Stimulated activated CD8-positive, alpha-beta memory T cell treated with anti-CD3 and anti-CD28 coated beads, Interleukin-15, amount 100 ng/mL, for 1 hour (primary cell): ENCODE measurements around the gene DDIT3.
"Not testable (repeated sequence)": the region's sequence is repeated elsewhere in the genome, so short reads cannot be mapped to it uniquely, and the experiment has no call there.

Experiments
- DNase-seq: peaks from one replicate; pipeline ENCODE4 v3.0.0-alpha.2; 2020; ENCODE audit warnings: low read depth

DDIT3 gene

GRCh38 chr12:57513266-57513665 is 7.0 kb downstream of the DDIT3 start:
- DNase-seq: no peak

DNA sequence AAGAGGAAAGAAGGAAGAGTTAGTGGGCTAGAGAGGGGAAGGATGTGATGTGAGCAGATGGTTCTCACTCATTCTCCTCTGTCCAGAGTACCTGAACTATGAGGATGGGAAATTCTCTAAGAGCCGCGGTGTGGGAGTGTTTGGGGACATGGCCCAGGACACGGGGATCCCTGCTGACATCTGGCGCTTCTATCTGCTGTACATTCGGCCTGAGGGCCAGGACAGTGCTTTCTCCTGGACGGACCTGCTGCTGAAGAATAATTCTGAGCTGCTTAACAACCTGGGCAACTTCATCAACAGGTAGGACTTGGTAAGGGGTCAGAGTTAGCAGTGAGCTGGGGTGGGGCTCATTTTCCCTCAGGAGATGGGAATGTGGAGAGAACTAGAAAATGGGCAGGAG is 7.6 kb downstream of the DDIT3 start:
- no peak for DNase-seq

DNA sequence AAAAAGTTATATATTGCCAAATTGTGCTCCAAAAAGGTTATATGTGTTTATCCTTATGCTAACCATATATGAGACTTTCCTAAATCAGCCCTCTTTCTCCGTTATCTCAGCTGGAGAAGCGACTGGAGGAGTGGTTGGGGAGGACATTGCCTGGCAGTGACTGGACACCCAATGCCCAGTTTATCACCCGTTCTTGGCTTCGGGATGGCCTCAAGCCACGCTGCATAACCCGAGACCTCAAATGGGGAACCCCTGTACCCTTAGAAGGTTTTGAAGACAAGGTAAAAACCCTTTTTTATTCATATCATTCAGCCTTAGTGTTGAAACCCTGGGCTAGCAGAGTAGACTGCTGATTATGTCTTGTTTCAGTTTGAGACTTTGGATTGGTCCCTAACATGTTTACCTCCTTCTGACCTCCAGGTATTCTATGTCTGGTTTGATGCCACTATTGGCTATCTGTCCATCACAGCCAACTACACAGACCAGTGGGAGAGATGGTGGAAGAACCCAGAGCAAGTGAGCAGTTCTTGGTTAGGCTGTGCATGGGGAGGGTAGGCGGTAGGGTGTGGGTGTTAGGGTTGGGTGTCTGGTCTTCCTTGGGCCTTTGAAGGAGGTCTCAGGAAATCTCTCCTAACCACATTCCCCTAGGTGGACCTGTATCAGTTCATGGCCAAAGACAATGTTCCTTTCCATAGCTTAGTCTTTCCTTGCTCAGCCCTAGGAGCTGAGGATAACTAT is 8.6 kb downstream of the DDIT3 start:
- DNase-seq: no peak

GRCh38 chr12:57511161-57511560 is 9.2 kb downstream of the DDIT3 start:
- no peak for DNase-seq

- not testable (repeated sequence) for DNase-seq
Observed at GRCh38 chr12:57507796-57508195, 12.5 kb downstream of the DDIT3 start.

DNA sequence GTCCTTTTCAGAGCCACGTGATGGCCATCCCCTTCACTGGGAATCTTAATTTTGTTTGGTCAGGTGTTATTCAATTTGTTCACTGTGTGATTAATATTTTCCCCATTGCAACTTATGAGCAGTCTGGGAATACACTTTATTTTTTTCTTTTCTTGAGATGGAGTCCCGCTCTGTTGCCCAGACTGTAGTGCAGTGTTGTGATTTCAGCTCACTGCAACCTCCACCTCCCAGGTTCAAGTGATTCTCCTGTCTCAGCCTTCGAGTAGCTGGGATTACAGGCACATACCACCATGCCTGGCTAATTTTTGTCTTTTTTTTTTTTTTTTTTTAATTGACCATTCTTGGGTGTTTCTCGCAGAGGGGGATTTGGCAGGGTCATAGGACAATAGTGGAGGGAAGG is 13.8 kb downstream of the DDIT3 start:
- DNase-seq: not testable (repeated sequence)

DNA sequence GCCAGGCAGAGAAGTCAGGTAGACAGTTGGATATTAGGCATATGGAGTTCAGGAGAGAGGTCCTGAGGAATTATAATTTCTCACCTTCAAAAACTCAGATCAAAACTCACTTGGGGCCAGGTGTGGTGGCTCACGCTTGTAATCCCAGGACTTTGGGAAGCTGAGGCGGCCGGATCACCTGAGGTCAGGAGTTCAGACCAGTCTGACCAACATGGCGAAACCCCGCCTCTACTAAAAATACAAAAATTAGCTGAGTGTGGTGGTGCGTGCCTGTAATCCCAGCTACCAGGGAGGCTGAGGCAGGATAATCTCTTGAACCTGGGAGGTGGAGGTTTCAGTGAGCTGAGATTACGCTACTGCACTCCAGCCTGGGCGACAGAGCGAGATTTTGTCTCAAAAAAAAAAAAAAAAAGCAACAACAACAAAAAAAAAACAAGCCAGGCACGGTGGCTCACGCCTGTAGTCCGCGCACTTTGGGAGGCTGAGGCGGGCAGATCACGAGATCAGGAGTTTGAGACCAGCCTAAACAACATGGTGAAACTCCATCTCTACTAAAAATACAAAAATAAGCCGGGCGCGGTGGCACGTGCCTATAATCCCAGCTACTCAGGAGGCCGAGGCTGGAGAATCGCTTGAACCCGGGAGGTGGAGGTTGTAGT is 17.9 kb downstream of the DDIT3 start:
- not testable (repeated sequence) for DNase-seq

DNA sequence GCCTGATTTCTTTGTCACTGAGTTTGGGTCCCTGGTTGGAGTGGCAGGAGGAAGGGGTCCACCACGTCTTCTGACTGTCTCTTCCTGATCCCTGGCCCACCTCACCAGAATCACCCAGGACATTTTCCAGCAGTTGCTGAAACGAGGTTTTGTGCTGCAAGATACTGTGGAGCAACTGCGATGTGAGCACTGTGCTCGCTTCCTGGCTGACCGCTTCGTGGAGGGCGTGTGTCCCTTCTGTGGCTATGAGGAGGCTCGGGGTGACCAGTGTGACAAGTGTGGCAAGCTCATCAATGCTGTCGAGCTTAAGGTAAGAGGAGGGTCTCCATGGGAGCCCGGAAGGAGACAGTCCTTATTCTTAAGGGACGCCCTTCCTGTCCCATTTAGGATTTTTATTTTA is 20.1 kb downstream of the DDIT3 start:
- DNase-seq: no peak

DNA sequence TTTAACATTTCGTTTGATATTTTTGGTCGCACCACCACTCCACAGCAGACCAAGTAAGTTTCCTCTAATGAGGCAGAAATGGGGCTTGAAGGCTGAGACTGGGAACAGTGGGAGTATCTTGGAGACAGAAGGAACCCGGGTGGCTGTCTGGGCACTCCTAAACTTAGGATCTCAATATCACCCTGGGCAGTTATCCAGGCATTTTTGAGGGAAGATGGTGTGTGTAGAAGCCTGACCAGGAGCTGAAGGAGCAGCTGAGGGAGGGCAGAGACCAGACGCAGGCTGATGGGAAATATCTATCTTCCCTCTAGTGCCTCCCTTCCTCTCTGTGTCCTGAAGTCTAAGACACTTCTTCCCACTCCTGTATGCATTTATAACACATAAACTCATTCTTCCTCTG is 21.7 kb downstream of the DDIT3 start:
- no peak for DNase-seq

- no peak for DNase-seq
Observed at GRCh38 chr12:57498132-57498502, 22.2 kb downstream of the DDIT3 start.

GRCh38 chr12:57497223-57498131 is 22.8 kb downstream of the DDIT3 start:
- no peak for DNase-seq

GRCh38 chr12:57496822-57497221 is 23.5 kb downstream of the DDIT3 start:
- DNase-seq: no peak

- DNase-seq: not testable (repeated sequence)
Observed at GRCh38 chr12:57495051-57495701, 25.1 kb downstream of the DDIT3 start.

DNA sequence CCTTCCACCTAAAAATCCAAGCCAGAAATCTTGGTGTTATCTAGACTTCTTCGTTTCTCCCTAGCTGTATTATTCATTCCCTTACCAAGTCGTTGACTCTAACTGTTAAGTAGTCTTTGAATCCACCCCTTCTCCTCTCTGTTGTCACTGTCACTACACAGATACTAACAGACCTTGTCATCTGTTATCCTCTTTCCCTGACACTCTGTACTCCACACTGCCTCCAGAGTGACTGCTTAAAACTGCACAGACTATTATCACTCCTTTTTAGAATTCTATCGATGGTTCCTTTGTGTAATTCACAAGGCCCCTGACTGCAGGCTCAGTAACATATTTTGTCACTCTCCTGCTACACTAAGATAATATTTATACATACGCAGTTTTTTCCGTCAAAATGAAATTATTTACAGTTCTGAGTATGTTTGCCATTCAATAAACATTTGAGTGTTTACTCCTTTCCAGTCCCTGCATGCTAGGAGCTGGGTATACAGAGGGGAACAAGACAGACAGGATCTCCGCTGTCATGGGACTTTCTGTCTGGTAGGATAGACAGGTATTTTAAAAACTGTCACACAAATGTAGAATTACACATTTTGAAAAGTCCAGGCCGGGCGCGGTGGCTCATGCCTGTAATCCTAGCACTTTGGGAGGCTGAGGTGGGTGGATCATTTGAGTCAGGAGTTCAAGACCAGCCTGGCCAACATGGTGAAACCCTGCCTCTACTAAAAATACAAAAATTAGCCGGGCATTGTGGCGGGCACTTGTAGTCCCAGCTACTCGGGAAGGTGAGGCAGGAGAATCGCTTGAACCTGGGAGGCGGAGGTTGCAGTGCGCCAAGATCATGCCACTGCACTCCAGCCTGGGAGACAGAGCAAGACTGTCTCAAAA is 28.7 kb downstream of the DDIT3 start:
- DNase-seq: no peak

GRCh38 chr12:57490126-57490525 is 30.2 kb downstream of the DDIT3 start:
- no peak for DNase-seq

GRCh38 chr12:57489157-57489641 is 31.1 kb downstream of the DDIT3 start:
- DNase-seq: no peak

- no peak for DNase-seq
Observed at GRCh38 chr12:57488402-57489156, 31.7 kb downstream of the DDIT3 start.

DNA sequence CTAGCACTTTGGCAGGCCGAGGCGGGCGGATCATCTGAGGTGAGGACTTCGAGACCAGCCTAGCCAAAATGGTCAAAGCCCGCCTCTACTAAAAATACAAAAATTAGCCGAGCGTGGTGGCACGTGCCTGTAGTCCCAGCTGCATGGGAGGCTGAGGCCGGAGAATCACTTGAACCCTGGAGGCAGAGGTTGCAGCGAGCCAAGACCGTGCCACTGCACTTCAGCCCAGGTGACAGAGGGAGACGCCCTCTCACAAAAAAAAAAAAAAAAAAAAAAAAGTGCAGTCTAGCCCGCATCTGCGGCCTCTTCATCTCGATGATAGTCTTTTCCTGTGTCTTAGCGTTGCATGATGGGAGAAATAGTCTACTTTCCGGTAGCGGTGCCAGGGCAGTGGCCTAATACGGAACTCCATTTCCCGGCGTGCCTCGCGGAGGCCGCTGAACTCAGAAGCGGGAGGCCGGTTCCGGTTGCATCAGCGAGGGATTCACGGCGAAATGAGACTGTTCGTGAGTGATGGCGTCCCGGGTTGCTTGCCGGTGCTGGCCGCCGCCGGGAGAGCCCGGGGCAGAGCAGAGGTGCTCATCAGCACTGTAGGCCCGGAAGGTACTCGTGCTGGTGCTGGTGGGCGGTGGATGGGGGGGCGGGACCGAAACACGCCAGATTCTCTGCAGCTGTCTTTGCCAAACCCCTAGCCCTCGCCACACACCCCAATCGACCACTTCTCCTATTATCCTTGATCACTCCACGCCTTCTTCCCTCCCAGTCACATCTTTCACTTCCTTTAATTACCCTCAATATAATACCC is 32.5 kb downstream of the DDIT3 start, which contains the start of gene MARS1:
TSS of gene MARS1 (plus strand) at position 472 of the 805 bp plus-strand sequence. CDS start at position 495, 23 bp downstream.
- DNase-seq: peak; percentile 83

DNA sequence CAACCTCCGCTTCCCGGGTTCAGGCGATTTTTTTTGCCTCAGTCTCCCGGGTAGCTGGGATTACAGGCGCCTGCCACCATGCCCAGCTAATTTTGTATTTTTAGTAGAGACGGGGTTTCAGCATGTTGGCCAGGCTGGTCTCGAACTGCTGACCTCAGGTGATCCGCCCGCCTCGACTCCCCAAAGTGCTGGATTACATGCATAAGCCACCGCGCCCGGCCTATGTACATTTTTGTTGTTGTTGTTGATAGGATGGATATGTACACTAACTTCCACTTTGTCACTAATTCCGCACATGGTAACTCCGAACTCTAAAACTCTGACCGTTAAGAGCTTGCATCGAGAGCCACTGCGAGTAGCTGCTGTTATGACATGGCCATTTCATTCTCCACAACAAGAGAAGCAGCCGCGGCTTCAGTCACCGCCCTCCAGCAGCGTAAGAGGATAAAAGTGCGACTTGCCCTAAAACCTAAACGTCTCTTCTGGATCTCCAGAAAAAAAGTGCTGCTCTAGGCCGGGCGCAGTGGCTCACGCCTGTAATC is 33.2 kb downstream of the DDIT3 start:
- no peak for DNase-seq
